Stimulated activated CD8-positive, alpha-beta memory T cell treated with anti-CD3 and anti-CD28 coated beads, Interleukin-2, amount 100 ng/mL, for 48 hours (primary cell): ENCODE results near the gene C14orf93.
"Not testable (repeated sequence)": the region's sequence is repeated elsewhere in the genome, so short reads cannot be mapped to it uniquely, and the experiment has no call there.

Experiments
- DNase-seq, 2 donors: peaks; one replicate each; pipeline ENCODE4 v3.0.0-alpha.2; 2020; ENCODE audit warnings: low read depth in 2 of 2

The C14orf93 gene

DNA sequence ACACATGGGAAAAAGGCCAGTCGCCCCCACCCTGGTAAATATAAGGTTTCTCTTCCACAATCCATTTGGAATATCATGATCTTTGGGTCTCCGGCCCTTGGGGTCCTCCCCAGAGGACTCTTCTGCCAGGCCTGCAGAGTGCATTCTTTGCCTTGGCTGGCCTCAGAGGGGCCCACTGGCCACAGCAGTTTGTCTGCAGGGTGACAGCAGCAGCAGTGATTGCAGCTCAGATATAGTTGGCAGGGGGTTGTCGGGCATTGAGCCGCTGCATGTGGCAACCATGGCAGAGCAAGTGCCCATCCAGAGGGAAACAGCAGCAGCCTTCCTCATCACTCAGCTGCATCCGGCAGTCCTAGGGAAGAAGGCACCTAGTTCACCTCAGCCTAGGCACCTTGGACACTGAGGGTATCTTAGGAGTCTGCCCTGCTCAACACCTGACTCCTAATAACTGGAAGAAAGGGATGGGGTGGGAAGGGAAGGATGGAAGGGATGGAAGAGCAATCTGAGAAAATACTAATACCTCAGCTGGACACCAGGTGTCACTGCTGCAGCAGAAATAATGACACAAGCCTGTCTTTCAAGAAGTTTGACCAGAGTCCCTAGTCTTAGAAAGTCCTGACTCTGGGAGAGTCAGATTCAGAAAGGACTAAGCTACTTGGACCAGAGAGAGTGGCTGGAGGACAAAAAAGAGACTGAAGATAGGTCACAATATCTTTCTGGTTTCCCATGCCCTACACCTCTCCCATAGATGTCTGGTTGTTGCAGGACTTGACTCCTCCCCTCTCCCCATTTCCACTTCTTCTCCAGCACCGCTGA is 36.5 kb downstream of the C14orf93 start:
- DNase-seq: no peak

DNA sequence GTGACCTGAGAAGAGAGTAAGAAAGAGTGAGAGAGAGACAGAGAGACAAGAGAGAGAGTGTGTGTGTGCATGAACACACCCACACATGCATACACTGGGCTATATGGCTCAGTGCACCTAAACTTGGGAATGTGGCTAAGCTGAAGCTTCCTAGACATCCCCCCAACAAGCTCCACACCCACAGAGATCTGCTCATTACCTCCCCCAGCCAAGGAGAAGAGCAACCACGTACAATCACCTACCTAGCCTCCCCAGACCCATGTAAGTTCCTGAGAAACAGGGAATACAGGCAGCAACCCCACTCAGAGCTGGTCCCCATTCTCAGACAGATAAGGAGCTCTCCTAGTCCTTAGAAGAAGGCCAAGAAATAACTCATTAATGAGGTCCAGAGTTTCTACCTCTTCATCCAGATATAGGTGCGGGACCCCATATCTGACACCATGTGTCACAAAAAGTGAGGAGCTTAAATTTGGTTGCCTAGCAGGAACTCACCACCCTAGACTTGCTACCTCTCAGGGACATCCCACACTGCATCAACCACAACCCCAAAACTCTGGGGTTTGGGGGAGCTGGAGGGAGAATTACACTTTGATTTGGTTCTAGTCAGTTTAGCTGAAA is 37.5 kb downstream of the C14orf93 start:
- no peak for DNase-seq

DNA sequence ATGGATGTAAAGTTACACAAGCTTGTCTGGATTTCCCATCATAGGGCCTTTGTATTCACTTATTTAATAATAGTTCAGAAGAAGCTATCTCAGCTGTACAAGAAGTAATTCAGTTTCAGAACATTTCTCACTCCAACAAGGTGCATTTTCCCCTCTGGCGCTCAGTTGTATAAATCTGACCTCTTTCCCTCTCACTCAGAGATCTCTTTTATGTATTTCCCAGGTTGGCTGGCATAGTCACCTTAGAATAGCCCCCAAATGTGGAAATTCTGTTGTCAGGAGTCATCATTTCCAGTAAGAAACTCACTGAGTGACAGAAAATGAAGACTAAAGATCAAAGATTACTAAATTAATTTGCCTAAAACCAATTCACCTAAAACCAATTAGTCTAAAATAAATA is 38.8 kb downstream of the C14orf93 start:
- DNase-seq: no peak

DNA sequence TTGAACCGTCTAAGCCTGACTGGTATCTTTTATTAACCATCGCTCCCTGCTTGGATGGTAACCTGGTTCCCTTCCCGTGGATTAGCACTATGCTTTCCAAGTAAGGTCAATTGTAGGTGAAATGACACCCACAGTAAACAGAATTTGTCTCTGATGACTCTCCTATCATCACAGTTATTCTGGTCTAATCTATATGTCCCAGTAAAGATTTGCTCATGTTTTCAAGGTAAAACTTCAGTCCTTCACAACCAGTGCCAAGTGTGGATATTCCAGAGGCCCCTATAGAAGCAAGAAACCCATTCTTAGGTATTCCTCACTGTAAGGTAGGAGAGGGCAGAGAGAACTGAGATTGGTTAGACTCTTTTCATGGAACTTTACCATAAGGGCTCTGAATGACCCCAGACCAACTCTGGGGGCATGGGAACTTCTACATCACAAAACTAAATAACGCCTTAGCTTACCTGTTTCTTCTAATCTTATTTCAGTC is 43.1 kb downstream of the C14orf93 start:
- no peak for DNase-seq

DNA sequence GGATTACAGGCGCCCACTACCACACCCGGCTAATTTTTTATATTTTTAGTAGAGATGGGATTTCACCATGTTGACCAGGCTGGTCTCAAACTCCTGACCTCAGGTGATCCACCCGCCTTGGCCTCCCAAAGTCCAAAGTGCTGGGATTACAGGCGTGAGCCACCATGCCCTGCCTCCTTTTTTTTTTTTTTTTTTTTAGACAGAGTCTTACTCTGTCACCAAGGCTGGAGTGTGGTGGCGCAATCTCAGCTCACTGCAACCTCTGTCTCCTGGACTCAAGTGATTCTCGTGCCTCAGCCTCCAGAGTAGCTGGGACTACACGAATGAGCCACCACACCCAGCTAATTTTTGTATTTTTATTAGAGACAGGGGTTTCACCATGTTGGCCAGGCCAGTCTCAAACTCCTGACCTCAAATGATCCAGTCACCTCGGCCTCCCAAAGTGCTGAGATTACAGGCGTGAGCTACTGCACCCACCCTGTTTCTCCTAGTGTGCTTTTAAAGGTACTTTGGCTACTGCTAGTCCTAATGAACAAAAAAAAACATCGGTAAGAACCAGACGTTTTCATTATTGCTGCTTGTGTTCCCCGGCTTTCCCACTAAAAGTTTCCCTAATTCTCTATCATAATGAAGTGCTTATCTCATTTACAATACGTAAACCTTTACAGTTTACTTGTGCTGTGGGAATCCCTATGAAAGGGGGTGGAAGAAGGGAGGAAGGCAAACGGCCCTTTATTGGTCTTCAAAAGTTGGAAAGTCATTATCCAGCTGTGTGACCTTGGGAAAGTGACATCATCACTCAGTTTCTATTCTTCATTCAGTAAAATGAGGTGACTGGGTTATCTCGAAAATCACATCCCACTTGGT is 43.8 kb downstream of the C14orf93 start:
- not testable (repeated sequence) for DNase-seq

DNA sequence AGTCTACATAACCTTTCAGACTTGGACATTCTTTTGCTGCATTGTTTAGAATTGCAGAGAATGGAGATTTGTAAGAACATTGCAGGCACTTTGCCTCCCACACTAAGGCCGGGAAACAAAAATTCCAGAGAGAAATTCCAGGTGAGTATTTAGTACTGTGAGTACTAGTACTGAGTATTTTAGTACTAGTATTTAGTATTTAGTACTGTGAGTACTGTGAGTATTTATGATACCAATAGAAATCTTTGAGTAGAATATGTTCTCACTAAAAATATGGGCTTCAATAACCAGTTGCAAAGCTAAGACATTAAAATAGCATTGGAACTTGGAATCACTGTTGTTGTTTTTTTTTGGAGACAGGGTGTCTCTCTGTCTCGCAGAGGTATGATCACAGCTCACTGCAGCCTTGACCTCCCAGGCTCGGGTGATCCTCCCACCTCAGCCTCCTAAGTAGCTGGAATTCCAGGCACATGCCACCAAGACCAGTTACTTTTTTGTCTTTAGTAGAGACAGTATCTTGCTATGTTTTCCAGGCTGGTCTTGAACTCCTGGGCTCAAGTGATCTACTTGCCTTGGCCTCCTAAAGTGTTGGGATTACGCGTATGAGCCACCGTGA is 47.8 kb downstream of the C14orf93 start:
- no peak for DNase-seq

DNA sequence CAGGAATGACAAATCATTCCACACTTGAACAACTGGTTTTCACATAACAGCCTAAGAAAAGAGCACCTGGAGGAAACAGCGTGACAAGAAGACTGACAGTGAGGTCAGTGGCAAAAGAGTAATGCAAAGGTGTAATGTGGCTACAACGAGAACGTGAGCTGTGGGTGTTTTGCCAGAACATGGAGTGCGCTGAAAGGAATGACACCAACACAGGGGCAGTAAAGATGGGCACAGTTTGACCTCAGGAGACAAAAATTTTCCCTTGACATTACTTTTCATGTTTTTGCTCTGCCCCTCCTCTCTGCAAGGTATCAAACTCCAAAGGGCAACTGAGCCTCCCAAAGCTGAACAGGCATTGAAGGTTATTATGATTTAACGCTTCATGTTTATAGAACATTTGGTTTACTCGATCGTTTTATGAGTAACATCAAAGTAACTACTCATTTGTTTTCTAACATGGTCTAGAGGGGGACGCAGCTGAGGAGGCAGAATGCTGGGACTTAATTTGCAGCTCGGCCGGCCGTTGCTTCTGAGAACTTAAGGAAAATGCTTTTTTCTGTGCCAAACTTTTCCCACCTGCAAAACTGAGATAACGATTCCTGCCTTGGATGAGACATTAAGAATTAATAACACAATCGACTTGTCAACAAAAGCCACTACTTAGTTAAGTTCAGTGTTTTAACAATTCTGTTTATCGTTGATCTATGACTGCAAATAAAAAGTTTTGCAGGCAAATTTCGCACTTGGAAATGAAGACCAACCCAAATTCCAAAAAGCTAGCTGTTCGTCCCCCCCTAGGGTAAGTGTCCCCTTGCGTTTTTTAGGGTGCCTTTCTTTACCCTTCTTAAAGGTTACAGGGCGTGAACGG is 54.0 kb downstream of the C14orf93 start:
- DNase-seq: no peak

DNA sequence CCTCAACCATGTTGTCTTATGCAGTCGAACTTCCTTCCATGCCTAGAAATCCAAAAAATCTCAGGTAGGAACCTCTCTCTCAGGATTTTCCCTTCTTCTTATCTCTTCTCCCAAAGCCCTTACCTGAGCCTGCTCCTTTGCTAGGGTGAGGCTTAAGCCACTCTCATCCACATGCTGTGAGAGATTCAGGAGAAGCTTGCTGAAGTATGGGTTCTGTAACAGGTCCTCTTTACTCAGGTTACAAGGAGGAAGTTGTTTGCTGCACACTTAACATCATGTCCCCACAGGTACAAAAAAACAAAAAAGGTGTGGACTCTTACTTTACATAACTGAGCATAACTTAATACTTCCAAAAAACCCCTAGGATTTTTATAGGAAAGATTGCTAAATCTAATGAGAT is 57.5 kb downstream of the C14orf93 start:
- DNase-seq: no peak

DNA sequence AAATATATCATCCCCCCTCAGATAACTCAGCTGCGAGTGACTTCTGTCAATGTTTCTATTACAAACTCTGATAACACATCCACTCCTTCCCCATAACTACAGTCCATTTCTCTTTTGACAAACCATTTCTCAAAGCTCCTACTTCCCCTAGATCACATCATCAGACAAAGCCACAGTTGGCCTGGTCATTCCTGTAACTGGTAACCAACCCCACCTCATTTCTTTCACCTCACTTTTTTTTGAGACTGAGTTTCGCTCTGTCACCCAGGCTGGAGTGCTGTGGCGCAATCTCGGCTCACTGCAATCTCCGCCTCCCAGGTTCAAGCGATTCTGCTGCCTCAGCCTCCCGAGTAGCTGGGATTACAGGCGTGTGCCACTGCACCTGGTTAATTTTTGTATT is 58.1 kb downstream of the C14orf93 start:
- DNase-seq: not testable (repeated sequence)

DNA sequence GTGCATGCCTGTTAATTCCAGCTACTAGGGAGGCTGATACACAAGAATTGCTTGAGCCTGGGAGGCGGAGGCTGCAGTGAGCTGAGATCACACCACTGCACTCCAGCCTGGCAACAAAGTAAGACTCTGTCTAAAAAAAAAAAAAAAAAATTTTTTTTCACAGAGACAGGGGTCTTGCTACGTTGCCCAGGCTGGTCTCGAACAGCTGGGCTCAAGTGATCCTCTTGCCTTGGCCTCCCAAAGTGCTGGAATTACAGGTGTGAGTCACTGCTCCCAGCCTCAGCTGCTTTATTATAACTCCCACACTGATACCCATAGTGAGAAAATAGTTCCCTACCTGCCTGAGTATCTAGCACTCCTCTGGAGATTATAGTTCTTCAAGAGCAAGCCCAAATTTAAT is 64.3 kb downstream of the C14orf93 start:
- no peak for DNase-seq

DNA sequence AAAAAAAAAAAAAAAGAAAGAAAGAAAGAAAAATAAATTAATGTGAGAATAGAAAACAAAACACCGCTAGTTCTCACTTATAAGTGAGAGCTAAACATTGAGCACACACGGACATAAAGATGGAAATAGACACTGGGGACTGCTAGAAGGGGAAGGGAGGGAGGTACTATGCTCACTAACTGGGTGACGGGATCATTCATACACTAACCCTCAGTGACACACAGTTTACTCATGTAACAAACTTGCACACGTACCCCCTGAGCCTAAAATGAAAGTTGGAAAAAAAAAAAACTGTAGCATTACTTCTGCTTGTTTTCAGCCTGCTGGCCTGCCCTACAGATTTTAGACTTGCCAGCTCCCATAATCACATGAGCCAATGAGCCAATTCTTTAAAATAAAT is 70.3 kb downstream of the C14orf93 start:
- DNase-seq: no peak
